Colon (tissue), 2 donors: Measurements from ENCODE around the gene RYR3.
"Not testable (repeated sequence)": the region's sequence is repeated elsewhere in the genome, so short reads cannot be mapped to it uniquely, and the experiment has no call there.

Experiments
- FAIRE-seq: peaks from 2 replicates; lab custom pipeline; 2012; peaks lifted over from hg19 to GRCh38; lab: Jason Lieb, UNC
- donor health status: control.
- donor health status: control.

RYR3 gene

DNA sequence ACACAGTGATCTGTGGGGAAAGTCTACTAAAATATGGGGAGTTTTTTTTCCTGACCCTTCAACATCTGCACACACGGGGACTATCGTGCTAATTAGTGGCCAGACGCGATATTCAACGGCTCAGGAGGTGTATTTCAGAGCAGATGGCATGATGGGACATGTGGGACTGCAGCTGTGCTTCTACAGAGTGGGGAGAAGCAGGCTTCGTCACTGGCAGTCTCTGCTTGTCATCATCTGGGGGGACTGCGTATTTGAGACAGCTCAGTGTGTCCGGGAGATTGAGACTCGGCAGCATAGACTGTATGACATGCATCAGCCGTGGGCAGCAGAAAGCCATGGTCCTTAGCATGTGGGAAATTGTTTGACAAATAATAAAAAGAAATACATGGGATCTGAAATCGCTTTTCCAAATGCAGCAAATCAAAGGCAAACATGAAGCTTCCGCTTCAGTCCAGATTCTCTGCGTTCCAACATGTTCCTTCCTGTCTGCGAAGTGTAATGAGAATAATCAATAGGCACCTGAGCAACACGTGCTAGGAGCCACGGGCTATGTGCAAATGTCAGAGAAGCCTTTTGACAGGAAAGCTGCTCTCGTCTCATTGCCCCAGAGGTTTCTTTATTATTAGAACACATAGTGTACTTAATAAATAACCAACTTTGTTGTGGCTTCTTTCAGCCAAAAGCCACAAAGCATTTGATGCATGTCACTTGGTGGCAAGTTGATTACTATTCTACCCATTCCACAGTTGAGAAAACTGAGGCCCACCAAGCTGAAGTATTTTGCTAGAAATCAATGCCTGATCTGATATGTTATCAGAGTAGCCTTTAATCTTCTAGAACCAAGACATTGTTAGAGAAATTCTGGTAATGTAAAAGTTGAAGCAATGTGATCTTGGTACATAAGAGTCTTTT lies 276.3 kb downstream of the RYR3 start:
- no peak for FAIRE-seq

DNA sequence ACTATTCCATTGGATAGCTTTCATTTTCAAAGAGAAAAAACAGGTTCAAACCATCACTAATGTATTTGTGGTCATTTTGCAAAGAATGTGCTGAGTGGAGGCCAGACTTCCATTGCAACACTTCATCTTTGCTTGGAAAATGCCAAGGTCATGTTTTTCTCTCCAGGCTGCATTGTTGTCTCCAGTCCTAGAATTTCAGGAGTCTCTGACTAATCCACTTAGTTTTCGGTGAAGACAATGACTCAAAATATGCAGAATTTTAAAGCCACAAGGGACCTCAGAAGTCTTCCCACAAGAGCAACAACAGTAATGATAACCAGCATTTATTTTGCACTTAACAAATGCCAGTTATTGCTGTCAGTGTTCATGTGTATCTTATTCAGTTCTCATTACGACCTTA lies 277.0 kb downstream of the RYR3 start:
- FAIRE-seq = no peak

DNA sequence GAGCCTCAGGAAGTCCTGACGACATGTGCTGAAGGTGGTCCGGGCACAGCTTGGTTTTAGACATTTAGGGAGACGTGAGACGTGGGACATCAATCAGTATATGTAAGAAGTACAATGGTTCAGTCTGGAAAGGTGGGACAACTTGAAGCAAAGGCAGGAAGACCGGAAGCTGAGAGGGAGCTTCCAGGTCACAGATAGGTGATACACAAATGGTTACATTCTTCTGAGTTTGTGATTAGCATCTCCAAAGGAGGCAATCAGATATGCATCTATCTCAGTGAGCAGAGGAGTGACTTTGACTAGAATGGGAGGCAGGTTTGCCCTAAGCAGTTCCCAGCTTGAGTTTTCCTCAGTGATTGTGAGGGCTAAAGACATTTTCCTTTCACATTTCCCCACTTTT lies 282.1 kb downstream of the RYR3 start:
- no peak for FAIRE-seq

DNA sequence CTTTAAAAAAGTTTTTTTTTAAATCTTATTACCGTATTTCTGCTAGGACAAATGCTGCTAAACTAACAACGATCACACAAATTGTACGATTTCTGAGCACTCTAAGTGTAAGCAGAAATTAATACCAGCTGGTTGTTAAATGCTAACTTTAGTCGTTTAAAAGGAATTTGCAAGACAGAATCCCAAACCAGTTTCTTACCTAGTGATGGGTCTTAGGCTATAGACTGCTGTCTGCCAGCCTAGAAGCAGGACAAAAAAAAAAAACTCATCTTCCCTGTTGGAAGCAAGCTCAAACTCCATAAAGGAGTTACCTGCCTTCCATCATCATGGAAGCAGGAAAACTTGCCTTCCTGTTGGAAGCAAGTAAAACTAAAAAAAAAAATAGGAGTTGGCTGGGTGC lies 287.6 kb downstream of the RYR3 start:
- FAIRE-seq = not testable (repeated sequence)

DNA sequence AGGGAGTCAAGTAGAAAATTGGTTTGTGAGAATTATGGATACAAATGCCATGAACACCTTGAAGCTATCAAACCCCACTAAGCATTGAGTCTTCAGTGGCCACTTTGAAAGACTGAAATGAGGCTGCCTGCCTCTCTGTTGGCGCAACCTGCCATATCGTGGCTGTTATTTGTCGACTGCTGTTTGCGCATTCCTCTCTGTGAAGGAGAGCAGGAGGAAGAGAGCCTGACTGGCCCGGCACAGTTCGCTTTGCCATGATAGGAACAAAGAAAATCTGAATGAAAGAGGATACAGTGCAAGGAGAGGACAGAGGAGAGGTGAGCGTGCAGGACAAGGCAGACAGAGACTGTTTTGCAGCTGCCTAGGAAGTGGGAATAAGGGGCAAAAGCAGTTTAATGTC lies 289.4 kb downstream of the RYR3 start:
- FAIRE-seq = no peak

DNA sequence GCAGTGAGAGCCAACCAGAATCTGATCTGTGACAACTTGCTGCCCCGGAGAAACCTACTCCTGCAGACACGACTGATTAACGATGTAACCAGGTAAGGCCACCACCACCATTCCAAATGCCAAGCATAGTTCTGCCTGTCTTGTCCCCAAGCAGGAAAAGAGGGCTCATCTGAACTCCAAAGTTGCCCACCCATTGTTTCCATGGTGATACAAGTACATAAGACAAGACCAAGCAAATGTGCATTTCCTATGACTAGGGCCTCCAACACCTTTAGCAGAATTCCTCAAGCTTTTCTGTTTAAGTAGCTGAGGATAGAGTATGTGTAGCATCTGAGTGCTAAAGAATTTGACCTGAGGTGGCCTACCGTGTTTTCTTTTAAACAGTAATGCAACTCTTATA lies 290.7 kb downstream of the RYR3 start:
- no peak for FAIRE-seq

DNA sequence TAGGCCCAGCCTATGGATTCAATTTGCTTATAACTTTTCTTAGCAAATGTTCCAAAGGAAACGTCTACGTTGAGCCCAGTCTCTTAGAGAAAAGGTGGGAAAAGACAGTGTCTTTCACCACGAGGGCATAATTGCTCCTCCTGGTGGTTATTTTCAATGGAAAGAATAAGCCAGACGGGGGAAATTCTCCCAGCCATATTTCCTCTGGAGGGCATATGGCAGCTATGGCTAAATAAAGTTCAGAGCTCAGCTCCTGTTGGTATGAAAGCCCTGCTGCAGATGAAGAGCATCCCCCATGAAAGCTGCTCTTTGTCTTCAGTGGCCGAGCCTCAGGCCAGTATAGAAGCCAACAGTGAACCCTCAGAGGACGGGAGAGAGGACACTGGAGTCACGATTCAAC lies 297.9 kb downstream of the RYR3 start:
- no peak for FAIRE-seq

DNA sequence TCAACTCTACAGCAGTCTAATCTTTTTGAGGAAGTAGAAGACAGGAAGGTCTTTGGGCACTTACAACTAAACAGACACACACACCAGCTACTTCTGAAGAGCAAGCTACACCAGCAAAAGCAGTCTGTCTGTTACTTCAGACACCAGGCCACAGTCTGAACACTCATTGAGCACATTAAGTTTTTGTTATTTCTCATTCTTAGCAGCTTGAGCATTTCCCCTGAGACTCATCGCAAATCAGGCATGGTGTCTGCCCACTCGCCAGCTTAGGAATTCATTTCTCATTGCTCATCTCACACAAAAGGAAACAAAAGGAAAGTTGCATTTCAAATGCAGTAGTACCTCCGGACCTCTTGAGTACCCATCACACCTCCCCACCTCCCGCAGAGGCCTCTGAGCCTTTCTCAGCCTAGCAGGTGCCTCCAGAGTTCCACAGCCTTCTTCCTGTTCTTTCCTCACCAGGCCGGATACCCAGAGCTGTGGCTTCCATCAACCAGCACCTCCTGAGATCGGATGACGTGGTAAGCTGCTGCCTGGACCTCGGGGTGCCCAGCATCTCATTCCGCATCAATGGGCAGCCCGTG lies 302.0 kb downstream of the RYR3 start:
- no peak for FAIRE-seq

DNA sequence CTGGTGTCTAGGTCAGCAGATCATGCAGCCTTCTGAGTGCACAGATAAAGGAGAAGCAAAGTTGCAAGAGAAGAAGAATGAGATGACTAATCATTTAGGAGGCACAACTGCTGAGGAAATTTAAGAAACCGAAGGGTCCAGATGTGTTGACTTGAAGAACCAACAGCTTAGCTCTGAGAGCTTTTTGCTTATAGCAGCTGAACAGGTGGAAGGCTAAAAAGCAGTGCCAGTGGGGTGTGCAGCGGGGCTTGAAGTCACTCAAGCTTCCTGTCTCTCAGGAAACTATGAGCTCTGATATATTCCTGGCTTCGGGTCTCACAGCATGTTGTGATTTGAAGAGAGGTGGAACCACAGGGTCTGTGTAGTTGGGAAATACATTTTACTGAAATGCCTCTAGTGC lies 305.7 kb downstream of the RYR3 start:
- FAIRE-seq = no peak

DNA sequence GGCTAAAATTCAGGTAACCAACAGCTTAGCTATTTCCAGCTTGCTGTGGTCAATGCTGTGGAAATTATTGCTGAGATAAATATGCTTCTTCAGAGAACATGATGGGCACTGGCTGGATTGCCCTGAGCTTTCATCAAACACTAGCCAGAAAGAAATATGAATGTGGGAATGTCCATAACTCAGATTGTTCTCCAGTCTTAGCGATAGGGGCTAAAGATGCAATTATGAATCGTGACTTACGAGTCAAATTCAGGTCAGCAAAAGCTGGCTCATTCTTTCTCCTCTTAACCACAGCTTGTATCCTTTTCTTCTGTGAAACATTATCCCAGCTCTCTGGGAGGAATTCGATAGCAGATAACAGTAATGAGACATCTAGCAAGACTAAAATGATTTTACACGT lies 307.6 kb downstream of the RYR3 start:
- FAIRE-seq = no peak

DNA sequence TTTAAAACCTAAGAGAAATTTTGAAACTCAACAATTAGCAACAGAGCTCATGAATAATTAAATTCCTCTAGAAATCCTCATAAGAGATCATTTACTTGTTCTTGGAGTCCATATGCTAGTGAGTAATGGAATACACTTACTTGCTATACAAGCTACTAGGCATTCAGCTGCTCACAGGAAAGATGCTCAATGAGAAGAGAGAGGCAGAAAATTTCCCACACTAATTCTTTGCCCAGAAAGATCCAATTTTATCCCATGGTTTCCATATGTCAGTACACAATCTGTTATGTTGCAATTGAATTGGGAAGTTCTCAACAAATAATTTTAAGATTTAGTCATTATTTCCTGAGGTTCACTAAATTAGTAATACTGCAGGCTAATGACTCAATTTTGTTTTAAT lies 310.4 kb downstream of the RYR3 start:
- no peak for FAIRE-seq

DNA sequence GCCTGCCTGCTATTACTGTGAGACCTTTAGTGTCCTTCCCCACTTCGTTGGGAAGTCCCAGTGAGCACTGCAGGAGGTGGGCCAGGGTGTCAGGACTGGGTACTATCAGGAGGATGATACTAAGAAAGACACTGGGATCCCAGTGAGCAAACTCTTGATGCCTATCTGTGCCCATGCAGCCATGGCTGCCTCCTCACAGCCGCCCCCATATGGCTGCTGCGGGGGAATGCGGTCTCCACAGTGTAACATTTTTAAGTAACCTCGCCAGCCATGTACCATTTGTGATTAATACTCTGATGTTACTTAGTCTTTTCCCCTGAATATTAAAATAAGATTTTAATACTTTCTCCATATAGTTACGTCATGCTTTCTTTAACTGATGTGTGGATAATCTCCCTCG lies 312.2 kb downstream of the RYR3 start:
- no peak for FAIRE-seq

DNA sequence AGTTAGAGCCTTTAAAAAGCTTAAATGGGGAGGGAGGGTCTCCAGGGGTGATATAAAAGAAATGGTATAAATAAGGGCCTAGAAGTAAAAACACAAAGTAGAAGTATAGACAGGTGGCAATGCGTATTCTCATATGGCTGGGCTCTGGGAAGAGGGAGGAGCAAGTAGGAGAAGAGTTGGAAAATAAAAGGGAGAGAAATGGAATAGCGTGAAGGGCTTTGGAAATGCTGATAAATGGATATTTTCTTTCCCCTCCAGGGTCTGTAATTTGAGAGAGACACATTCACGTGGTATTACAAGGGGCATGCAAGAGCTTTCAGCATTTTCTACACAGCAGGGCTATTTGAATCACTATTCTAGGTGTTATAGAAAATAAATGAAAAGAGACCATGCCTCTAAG lies 313.7 kb downstream of the RYR3 start:
- no peak for FAIRE-seq

DNA sequence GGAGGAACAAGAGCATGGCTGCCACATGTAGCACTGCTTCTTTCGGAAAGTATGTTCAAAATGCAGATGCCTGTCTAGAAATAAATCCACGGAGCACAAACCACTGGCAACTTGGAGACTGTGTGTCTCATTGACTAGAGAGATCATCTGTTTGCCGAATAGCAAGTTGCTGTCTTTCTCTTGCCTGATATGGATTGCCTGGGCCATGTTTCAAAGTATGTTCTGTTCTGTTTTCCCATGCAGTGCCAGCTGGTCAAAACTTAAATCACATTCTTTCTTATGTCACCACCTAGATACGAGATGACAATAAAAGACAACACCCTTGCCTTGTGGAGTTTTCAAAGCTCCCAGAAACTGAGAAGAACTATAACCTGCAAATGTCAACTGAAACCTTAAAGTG lies 318.9 kb downstream of the RYR3 start:
- no peak for FAIRE-seq

DNA sequence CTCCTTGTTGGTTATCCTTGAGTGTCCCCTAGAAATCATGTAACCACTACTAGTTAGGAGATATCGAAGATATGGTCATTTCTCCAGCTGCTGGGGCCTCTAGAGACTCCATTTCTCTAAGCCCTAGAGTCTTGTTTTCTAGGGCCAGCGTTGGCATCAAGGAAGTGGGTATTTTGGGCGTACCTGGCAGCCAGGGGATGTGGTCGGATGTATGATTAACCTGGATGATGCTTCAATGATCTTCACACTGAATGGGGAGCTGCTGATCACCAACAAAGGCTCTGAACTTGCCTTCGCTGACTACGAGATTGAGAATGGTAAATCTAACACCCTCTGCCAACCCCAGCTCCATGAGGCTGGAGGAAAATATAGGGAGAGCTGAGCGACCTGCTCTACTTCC lies 325.5 kb downstream of the RYR3 start:
- FAIRE-seq = no peak

DNA sequence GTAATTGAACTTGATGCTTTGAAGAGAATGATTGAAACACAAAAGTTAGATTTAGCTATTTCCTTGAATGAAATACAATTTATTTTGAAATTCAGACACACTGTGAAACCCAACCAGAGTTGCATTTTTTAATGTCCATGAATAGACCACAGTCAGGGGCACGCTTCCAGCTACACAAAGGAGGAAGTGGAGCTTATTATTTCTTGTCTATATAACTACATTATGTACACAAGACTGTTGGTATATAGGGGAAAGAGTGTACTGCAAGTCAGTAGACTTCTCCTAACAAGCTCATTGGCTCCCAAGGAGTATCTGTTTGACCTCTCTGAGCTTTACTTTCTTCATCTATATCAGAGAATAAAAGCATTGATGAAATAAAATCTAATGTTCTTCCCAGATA lies 326.2 kb downstream of the RYR3 start:
- no peak for FAIRE-seq

DNA sequence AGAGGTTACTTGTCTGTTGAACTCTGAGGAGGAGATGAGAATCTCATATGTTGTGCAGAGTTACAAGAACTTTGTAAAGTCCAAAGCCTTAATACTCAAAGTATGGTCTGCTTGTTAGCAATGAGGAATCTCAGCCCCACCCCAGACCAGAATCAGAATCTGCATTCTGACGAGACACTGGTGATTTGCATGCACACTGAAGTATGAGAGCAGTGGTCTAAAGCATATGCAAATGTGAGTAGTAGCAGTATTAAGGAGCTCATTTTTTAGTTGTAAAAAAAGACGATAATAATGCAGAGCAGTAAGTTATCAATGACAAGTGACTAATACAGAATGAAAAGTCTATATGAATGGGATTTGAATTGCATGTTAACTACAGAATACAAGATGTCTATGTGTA lies 327.7 kb downstream of the RYR3 start:
- no peak for FAIRE-seq

DNA sequence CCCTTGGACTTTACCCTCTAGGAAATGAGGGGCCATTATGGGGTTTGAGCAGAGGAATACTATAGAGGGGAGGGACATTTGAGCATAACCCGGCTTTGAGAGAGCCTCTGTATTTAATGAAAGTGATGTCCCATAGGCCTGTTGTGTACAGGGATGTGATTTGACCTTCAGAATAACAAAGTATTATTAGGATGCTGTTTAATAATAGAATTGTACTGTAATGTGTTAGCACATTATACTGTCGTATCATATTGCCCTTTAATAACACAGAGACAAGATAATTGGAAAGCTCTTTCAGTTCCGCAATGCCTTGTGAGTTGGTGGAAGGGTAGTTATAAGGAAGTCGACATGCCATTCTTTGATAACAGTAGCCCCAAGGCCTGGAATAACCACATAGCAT lies 328.3 kb downstream of the RYR3 start:
- no peak for FAIRE-seq

DNA sequence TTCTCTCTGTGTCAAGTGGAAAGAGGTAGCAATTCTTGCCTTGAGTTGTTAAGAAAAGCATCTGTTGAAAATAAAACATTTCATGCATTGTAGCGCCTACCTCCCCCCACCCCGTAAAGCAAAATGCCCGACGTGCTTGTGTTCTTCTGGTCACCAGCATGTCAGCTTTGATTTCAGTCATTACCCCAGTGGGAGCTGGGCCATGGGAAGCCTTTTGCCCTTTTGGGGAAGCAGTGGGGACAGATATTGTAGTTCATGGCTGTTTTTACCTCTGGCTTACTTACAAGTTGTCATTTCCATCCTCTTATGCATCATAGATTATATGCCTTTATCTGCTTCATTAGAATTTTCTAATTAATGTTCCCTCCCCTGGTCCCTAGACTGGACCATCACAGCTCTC lies 328.7 kb downstream of the RYR3 start:
- no peak for FAIRE-seq

DNA sequence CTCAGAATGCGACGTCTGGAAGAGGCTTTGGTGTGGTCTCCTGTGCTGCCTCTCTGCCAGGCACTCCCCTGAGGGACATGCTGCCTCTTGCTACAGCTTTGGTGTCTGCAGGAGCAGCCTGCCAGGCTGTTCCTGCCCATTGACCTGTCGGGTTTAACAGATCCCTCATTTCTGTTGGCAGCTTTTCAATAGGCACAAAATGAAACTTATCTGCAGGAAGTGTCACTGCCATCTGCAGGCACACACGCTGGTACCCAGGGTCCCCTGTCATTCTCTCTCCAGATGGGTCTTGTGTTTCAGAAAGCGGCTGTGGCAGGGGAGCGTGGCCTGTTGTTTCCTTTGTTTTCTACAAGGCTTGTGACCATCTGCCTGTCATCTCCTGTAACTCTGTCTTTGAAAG lies 329.2 kb downstream of the RYR3 start:
- no peak for FAIRE-seq

DNA sequence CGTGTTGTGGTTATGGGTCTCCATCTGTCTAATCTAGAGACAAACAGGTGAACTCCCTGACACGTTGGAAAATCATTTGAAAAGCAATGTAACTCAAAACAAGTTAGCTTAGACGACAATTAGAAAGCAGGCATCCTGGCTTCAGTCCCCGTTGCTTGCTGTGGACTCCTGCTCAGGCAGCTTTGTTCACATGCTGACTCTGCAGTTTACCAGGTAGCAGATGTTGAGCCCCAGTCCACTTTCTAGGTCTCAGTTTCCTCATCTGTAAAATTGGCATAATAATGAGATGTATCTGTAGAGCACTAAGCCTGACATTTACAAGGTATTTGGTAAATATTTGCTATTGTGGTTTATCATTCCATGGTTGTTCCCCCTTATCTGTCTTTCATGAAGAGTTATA lies 330.3 kb downstream of the RYR3 start:
- FAIRE-seq = no peak

DNA sequence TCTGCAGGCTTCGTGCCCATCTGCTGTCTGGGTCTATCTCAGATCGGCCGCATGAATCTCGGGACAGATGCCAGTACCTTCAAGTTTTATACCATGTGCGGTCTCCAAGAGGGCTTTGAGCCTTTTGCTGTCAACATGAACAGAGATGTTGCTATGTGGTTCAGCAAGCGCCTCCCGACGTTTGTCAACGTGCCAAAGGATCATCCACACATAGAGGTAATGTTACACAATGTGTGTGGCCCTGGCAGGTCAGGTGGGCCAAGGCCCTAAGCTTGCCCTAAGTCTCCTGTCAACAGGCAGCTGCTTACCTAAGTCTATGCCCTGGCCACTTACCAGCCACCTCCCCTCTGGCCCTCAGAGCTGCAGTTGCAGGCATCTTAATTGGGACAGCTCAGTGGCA lies 333.5 kb downstream of the RYR3 start:
- no peak for FAIRE-seq

DNA sequence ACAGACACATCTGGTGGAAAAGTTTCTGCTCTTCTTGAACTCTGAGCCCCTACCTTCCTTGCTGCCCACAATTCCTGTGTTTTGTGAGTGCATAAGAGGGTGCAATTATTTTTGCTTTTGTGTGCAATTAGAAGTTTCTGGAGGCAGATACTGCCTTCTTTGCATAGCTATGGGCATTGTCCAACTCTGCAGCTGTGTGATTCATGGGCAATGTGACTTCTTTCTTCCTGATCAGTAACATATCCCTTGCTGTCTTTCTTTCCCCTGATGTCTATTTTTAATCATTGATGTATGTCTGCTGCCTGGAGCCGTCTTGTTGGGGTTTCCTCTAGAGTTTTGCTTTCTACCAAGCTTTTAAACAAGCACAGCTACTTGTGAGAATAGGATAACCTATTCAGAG lies 336.0 kb downstream of the RYR3 start:
- no peak for FAIRE-seq
